GM12878 (cell line): Measurements from ENCODE around the gene LY6G6D. TPM values are rescaled to one million over a fixed set of nuclear protein-coding genes. Genes with fewer than 3 reads are reported as not detected.

Source experiments
- E2F4 ChIP-seq: IDR thresholded peaks from 2 replicates; pipeline ENCODE4 v1.6.1; 2012; ENCODE audit warnings: low read depth, low read length, improper control_type of control experiment
- ELK1 ChIP-seq: IDR thresholded peaks from 2 replicates; pipeline ENCODE4 v1.6.1; 2012; ENCODE audit warnings: low read depth, low read length, improper control_type of control experiment
- EZH2 ChIP-seq: IDR thresholded peaks from 2 replicates; pipeline ENCODE4 v1.6.1; 2012; ENCODE audit warnings: low read depth, mild to moderate bottlenecking, control low read depth, inconsistent platforms, low read length, borderline replicate concordance; ENCODE audit not compliant: control insufficient read depth
- IKZF1 ChIP-seq: fragments of 450-650 bp; conservative IDR thresholded peaks from 2 replicates; pipeline ENCODE4 v1.6.1; 2017; ENCODE audit warnings: antibody characterized with exemption, mild to moderate bottlenecking
- MTA2 ChIP-seq: fragments of 450-650 bp; IDR thresholded peaks from 2 replicates; pipeline ENCODE4 v1.6.1; 2016; ENCODE audit warnings: low read depth, mild to moderate bottlenecking, moderate library complexity
- NR2C1 ChIP-seq: fragments of 450-650 bp; IDR thresholded peaks from 2 replicates; pipeline ENCODE4 v1.6.1; 2017; ENCODE audit warnings: antibody characterized with exemption, mild to moderate bottlenecking, moderate library complexity
- RELB ChIP-seq: fragments of 450-650 bp; IDR thresholded peaks from 2 replicates; pipeline ENCODE4 v1.6.1; 2017; ENCODE audit warnings: low read depth, mild to moderate bottlenecking, moderate library complexity
- REST ChIP-seq: IDR thresholded peaks from 2 replicates; pipeline ENCODE4 v1.6.1; 2012; ENCODE audit warnings: mild to moderate bottlenecking, low read depth, low read length
- SIN3A ChIP-seq: IDR thresholded peaks from 2 replicates; pipeline ENCODE4 v1.6.1; 2012; ENCODE audit warnings: low read depth, low read length, improper control_type of control experiment
- ZNF687 ChIP-seq: fragments of 450-650 bp; IDR thresholded peaks from 2 replicates; pipeline ENCODE4 v1.6.1; 2017; ENCODE audit warnings: mild to moderate bottlenecking, moderate library complexity
- polyA plus RNA-seq, 11 experiments: library from polyadenylated mRNA; depleted of rRNA in 4 of 11; unstranded in 6 of 11; stranded (reverse) in 5 of 11; fragments of >200 nt; fragmentation: Nextera tagmentation in 4 of 11; fragmentation: Illumina TruSeq in 1 of 11; extraction: Ambion mirVana in 4 of 11; extraction: Trizol in 1 of 11; gene quantifications; 1 replicate in 1 of 11; 2 replicates in 10 of 11; pipeline versions ENCODE4 v1.2.1 to v1.2.3, GENCODE V29; 2011 to 2016; ENCODE audit warnings: inconsistent platforms in 2 of 11, missing spikeins in 2 of 11, low read depth in 1 of 11
- total RNA-seq, 4 experiments: library from RNA; depleted of rRNA in 3 of 4; stranded (reverse); fragments of >200 nt in 3 of 4; fragmentation: Illumina TruSeq in 1 of 4; extraction: Trizol in 1 of 4; gene quantifications; 2 replicates each; pipeline versions ENCODE4 v1.2.1 to v1.2.3, GENCODE V29; 2013 to 2021

LY6G6D gene
- total and polyA plus RNA-seq, 10 of the 15 experiments (the other 5 are each of a cell fraction or from before 2014, with no cell fraction given) = not detected

GRCh38 chr6:31736021-31736767 is 21.0 kb downstream of the LY6G6D start, which contains the start of gene CLIC1 (continued):
- 0 out of 2 replicates have a peak, but pooled peaks have one; percentile 34 for TF ChIP-seq REST
- TF ChIP-seq MTA2 = peak; percentile 23; the same call in 1 of the 2 replicates
- TF ChIP-seq E2F4 = no peak
- 0 out of 2 replicates have a peak, but pooled peaks have one; percentile 34 for TF ChIP-seq ELK1
- peak; percentile 69 for TF ChIP-seq RELB
- peak; percentile 58; the same call in 1 of the 2 replicates for TF ChIP-seq SIN3A
- no peak for TF ChIP-seq EZH2
- no peak for TF ChIP-seq NR2C1
- peak; percentile 73 for TF ChIP-seq IKZF1
- TF ChIP-seq ZNF687 = peak; percentile 70
